ENCODE results near the gene COBLL1.

The COBLL1 gene

DNA sequence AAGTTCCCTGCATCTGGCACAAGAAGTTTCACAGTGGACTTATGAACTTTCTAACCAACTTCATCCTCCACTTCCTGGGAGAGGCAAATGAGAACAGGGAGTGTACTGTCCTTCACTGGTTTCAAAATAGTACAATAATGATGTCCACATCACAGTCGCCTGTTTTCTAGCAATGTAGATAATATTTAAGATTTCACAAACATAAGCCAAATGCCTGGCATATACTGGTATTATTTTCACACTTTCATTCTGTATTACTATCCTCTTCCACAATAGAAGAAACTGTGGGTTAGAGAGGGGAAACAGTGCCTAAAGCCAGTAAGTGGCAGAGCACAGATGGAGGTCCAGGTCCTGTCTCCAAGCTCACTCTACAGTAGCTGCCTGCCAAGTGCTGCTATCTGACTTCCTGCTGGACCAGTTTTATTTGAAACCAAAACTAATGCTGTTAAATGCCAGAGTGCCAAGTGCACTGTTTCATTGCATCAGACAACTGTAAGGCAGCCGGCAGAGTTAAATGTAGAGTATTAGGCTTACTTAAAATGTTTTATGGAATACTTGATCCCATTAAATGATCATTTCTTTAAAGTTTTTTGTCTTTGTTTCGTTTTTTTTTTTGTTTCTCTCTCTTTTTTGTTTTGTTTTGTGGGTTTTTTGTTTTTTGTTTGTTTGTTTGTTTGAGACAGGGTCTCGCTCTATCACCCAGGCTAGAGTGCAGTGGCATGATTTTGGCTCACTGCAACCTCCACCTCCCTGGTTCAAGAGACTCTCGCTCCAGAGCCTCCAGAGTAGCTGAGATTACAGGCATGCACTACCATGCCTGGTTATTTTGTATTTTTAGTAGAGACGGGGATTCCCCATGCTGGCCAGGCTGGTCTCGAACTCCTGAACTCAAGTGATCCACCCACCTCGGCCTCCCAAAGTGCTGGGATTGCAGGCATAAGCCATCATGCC is 15.1 kb downstream of the COBLL1 start:
- H3K4me3 ChIP-seq (ENCODE audit: low read depth in 1 of 5, low read length in 5 of 5) = no peak overlapping the region
- H3K27ac ChIP-seq (ENCODE audit: low read depth, low read length) = peak overlapping the region; percentile 32
- no peaks in the 10 kb centered on the region for H3K9me3 ChIP-seq (ENCODE audit: control insufficient read depth in 5 of 5, low read length in 5 of 5)
- H3K9ac ChIP-seq (ENCODE audit: low read length in 5 of 5) = no peak overlapping the region
- H3K36me3 ChIP-seq (ENCODE audit: control insufficient read depth in 5 of 5, insufficient read depth in 5 of 5, low read length in 5 of 5) = peaks cover 0 to 4% (median 0%) of the 10 kb centered on the region in 5 donors
- no peaks in the 10 kb centered on the region for H3K27me3 ChIP-seq (ENCODE audit: control insufficient read depth in 5 of 5, insufficient read depth in 4 of 5, low read length in 5 of 5)
- H3K4me1 ChIP-seq (ENCODE audit: control insufficient read depth in 5 of 5, insufficient read depth in 5 of 5, low read length in 5 of 5) = peaks cover 1 to 25% (median 16%) of the 10 kb centered on the region in 5 donors

DNA sequence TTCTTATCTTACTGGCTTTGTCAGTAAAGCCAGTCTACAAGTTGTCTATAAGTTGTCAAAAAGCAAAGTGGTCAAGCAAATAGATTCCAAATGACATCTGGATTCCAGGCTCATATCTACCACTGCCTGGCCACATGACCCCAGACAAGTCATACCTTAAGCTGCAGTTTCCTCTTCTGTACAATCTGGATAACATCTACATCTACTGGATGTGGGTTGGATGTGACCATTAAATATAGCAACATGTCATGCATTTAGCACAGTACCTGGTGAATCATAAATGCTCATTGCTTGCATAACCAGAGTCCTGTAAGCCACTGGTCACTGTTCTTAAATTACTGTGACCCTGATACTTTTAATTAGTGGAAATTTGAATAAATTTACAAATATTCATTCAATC is 16.8 kb downstream of the COBLL1 start:
- H3K4me3 ChIP-seq (ENCODE audit: low read depth in 1 of 5, low read length in 5 of 5) = no peak overlapping the region
- peak overlapping the region; percentile 28 for H3K27ac ChIP-seq (ENCODE audit: low read depth, low read length)
- peaks cover 0 to 4% (median 0%) of the 10 kb centered on the region in 5 donors for H3K36me3 ChIP-seq (ENCODE audit: control insufficient read depth in 5 of 5, insufficient read depth in 5 of 5, low read length in 5 of 5)

DNA sequence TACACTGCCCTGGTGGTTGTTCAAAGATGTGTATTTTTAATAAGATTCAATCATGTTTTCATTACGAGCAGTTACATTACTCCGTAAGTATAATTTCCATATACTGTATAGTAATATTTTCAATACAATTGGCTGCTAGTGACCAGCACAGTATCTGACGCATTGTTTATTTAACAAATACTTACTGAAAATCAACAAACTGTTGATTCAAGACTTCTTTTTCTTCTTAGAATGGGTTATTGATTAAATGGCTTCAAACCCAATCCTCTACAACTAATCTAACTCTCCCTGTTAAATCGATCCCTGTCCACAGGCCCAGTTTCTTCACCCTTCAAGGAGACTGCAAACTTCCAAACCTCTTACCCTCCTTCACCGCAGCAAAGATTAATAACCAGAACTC is 18.5 kb downstream of the COBLL1 start:
- Histone ChIP-seq H3K9me3 (ENCODE audit: control insufficient read depth in 5 of 5, low read length in 5 of 5) (no peaks in the 10 kb centered on the region), H3K27ac (ENCODE audit: low read depth, low read length) (peak overlapping the region; percentile 8)

More for the DNA sequence above, 16.8 kb downstream of the COBLL1 start:
- H3K27me3 ChIP-seq (ENCODE audit: control insufficient read depth in 5 of 5, insufficient read depth in 4 of 5, low read length in 5 of 5) = no peaks in the 10 kb centered on the region
- peaks cover 0 to 28% (median 18%) of the 10 kb centered on the region in 5 donors for H3K4me1 ChIP-seq (ENCODE audit: control insufficient read depth in 5 of 5, insufficient read depth in 5 of 5, low read length in 5 of 5)
- no peak overlapping the region for H3K9ac ChIP-seq (ENCODE audit: low read length in 5 of 5)
- no peaks in the 10 kb centered on the region for H3K9me3 ChIP-seq (ENCODE audit: control insufficient read depth in 5 of 5, low read length in 5 of 5)

DNA sequence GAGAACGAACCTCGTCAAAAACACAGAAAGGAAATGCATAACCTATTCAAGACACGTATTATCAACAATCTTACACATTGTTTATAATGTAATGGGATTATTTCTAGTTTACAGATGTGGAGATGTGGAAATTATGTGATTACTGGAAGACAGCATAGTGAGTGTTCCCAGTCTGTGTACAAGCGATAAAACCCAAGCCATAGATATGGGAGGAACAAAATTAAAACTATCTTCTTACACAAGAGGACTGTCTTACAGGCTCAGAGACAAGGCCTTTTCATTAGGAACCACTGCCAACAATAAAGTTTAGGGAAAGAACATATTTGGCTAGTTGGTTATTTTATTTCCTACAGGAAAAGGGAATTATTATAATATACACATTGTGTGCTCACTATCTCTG is 20.3 kb downstream of the COBLL1 start:
- Histone ChIP-seq H3K9me3 (ENCODE audit: control insufficient read depth in 5 of 5, low read length in 5 of 5) (no peaks in the 10 kb centered on the region), H3K4me3 (ENCODE audit: low read depth in 1 of 5, low read length in 5 of 5) (no peak overlapping the region), H3K27ac (ENCODE audit: low read depth, low read length) (peak overlapping the region; percentile 42), H3K36me3 (ENCODE audit: control insufficient read depth in 5 of 5, insufficient read depth in 5 of 5, low read length in 5 of 5) (no peaks in the 10 kb centered on the region), H3K4me1 (ENCODE audit: control insufficient read depth in 5 of 5, insufficient read depth in 5 of 5, low read length in 5 of 5) (peaks cover 0 to 33% (median 16%) of the 10 kb centered on the region in 5 donors), H3K27me3 (ENCODE audit: control insufficient read depth in 5 of 5, insufficient read depth in 4 of 5, low read length in 5 of 5) (no peaks in the 10 kb centered on the region), H3K9ac (ENCODE audit: low read length in 5 of 5) (no peak overlapping the region)

More for the DNA sequence above, 18.5 kb downstream of the COBLL1 start:
- Histone ChIP-seq H3K4me1 (ENCODE audit: control insufficient read depth in 5 of 5, insufficient read depth in 5 of 5, low read length in 5 of 5) (peaks cover 0 to 30% (median 18%) of the 10 kb centered on the region in 5 donors), H3K36me3 (ENCODE audit: control insufficient read depth in 5 of 5, insufficient read depth in 5 of 5, low read length in 5 of 5) (peaks cover 0 to under 1% (median 0%) of the 10 kb centered on the region in 5 donors), H3K4me3 (ENCODE audit: low read depth in 1 of 5, low read length in 5 of 5) (no peak overlapping the region), H3K27me3 (ENCODE audit: control insufficient read depth in 5 of 5, insufficient read depth in 4 of 5, low read length in 5 of 5) (no peaks in the 10 kb centered on the region), H3K9ac (ENCODE audit: low read length in 5 of 5) (no peak overlapping the region)

DNA sequence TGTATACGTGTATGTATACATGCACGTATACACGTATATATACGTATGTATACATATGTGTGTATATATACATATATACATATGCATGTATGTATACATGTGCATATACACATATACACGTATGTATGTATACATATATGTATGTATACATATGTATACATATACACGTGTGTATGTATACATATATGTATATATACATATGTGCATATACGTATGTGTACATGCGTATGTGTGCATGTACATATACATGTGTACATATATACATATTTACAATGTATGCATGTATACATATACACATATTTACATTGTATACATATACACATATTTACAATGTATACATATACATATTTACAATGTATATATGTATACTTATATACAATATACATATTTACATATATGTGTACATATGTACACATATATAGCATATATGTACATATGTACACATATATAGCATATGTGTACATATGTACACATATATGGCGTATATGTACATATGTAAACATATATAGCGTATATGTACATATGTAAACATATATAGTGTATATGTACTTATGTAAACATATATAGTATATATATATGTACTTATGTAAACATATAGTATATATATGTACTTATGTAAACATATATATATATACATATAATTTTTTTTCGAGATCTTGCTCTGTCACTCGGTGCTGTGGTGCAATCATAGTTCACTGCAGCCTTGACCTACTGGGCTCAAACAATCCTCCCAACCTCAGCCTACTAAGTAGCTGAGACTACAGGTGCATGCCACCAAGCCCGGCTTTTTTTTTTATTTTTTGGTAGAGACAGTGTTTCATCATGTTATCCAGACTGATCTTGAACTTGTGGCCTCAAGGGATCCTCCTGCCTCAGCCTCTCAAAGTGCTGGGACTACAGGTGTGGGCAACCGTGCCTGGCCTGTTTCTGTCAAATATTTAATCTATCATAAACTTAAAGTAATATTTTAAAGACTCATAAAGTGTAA is 23.2 kb downstream of the COBLL1 start:
- Histone ChIP-seq H3K4me1 (ENCODE audit: control insufficient read depth in 5 of 5, insufficient read depth in 5 of 5, low read length in 5 of 5) (peaks cover 0 to 41% (median 26%) of the 10 kb centered on the region in 5 donors), H3K36me3 (ENCODE audit: control insufficient read depth in 5 of 5, insufficient read depth in 5 of 5, low read length in 5 of 5) (peaks cover 0 to 3% (median 0%) of the 10 kb centered on the region in 5 donors), H3K27ac (ENCODE audit: low read depth, low read length) (no peak overlapping the region), H3K9me3 (ENCODE audit: control insufficient read depth in 5 of 5, low read length in 5 of 5) (no peaks in the 10 kb centered on the region), H3K27me3 (ENCODE audit: control insufficient read depth in 5 of 5, insufficient read depth in 4 of 5, low read length in 5 of 5) (no peaks in the 10 kb centered on the region), H3K9ac (ENCODE audit: low read length in 5 of 5) (no peak overlapping the region), H3K4me3 (ENCODE audit: low read depth in 1 of 5, low read length in 5 of 5) (no peak overlapping the region)

DNA sequence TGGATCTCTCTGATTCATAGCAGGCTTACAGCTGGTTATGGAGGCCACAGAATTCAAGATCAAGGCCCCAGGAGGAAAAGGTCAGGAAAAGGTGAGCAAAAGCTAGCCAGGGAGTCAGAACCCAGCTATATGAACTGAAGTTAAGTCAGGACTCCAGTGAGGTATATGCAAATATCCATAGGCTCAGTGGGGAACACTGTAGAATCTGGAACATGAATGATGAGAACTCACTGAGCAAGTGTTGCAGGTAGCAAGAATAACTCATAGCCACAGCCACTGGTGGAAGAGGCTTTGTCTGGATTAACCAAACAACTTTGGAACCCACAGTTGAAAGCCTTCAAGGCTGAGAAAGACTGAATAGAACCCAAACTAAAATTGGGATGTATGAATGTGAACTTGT is 24.7 kb downstream of the COBLL1 start:
- Histone ChIP-seq H3K9ac (ENCODE audit: low read length in 5 of 5) (no peak overlapping the region), H3K4me1 (ENCODE audit: control insufficient read depth in 5 of 5, insufficient read depth in 5 of 5, low read length in 5 of 5) (peaks cover 0 to 37% (median 23%) of the 10 kb centered on the region in 5 donors), H3K9me3 (ENCODE audit: control insufficient read depth in 5 of 5, low read length in 5 of 5) (no peaks in the 10 kb centered on the region), H3K4me3 (ENCODE audit: low read depth in 1 of 5, low read length in 5 of 5) (no peak overlapping the region), H3K27ac (ENCODE audit: low read depth, low read length) (peak overlapping the region; percentile 42), H3K27me3 (ENCODE audit: control insufficient read depth in 5 of 5, insufficient read depth in 4 of 5, low read length in 5 of 5) (no peaks in the 10 kb centered on the region), H3K36me3 (ENCODE audit: control insufficient read depth in 5 of 5, insufficient read depth in 5 of 5, low read length in 5 of 5) (peaks cover 0 to 3% (median 0%) of the 10 kb centered on the region in 5 donors)

DNA sequence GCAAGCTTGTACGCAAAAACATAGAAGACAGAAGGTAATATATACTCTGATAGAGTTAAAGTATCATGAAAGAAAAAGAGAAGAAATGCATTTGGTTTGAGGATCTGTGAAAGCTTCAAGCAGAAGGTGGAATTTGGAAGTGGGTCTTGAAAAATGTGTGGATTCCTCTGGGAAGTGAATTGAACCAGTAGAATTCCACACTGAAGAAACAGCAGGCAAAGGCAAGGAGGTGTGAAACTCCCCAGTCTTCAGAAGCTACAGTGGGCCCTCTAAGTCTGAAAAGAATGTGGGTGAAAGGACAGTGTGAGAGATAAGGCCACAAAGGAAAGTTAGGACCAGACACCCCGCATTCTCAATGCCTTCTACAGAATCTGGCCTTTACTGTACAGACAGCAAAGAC is 25.6 kb downstream of the COBLL1 start:
- Histone ChIP-seq H3K4me3 (ENCODE audit: low read depth in 1 of 5, low read length in 5 of 5) (no peak overlapping the region), H3K27me3 (ENCODE audit: control insufficient read depth in 5 of 5, insufficient read depth in 4 of 5, low read length in 5 of 5) (no peaks in the 10 kb centered on the region), H3K27ac (ENCODE audit: low read depth, low read length) (peak overlapping the region; percentile 44), H3K9ac (ENCODE audit: low read length in 5 of 5) (no peak overlapping the region), H3K4me1 (ENCODE audit: control insufficient read depth in 5 of 5, insufficient read depth in 5 of 5, low read length in 5 of 5) (peaks cover 0 to 34% (median 22%) of the 10 kb centered on the region in 5 donors), H3K9me3 (ENCODE audit: control insufficient read depth in 5 of 5, low read length in 5 of 5) (no peaks in the 10 kb centered on the region), H3K36me3 (ENCODE audit: control insufficient read depth in 5 of 5, insufficient read depth in 5 of 5, low read length in 5 of 5) (peaks cover 0 to 3% (median 0%) of the 10 kb centered on the region in 5 donors)

DNA sequence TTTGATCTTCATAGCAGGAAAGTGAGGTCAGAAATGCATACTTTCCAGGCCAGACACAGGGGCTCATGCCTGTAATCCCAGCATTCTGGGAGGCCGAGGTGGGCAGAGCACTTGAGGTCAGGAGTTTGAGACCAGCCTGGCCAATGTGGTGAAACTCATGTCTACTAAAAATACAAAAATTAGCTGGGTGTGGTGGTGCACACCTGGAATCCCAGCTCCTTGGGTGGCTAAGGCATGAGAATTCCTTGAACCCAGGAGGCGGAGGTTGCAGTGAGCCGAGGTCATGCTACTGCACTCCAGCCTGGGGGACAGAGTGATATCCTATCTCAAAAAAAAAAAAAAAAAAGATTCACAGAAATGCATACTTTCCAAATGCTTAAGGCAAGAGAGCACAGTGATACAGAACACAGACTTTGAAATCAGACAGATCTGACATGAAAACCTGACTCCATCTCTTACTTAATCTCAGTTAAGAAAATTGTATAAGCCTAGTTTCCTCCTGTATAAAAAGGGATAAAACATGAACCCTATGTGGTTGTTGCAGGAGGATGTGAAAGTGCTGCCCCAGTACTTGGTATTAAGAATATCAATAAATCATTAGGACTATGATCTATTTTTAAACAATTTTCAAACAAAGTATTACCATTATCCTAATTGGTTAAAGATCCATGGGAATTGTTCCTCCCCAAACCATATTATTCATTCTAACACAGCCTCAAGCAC is 26.4 kb downstream of the COBLL1 start:
- Histone ChIP-seq H3K36me3 (ENCODE audit: control insufficient read depth in 5 of 5, insufficient read depth in 5 of 5, low read length in 5 of 5) (peaks cover 0 to 3% (median 0%) of the 10 kb centered on the region in 5 donors), H3K4me1 (ENCODE audit: control insufficient read depth in 5 of 5, insufficient read depth in 5 of 5, low read length in 5 of 5) (peaks cover 0 to 41% (median 22%) of the 10 kb centered on the region in 5 donors), H3K27ac (ENCODE audit: low read depth, low read length) (peak overlapping the region; percentile 44)

DNA sequence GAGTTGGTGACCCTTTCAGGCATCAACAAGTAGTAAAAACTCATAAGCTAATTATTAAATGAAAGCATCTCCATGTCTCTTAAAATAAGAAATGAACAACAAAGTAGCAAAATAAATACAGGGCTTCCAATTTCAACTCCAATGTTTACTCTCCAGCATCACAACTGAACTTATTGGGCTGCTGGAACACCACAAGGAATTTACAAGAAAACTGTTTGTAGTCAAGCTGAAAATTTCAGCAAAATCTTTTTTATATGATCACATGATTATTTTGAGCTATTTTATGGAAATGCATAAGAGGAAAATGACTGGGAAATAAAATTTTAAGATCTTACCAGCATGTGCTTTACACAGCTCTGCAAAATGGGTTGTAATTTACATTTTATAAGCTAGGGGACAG is 28.1 kb downstream of the COBLL1 start:
- no peak overlapping the region for H3K9ac ChIP-seq (ENCODE audit: low read length in 5 of 5)
- H3K36me3 ChIP-seq (ENCODE audit: control insufficient read depth in 5 of 5, insufficient read depth in 5 of 5, low read length in 5 of 5) = peaks cover 0 to 3% (median 0%) of the 10 kb centered on the region in 5 donors
- H3K27me3 ChIP-seq (ENCODE audit: control insufficient read depth in 5 of 5, insufficient read depth in 4 of 5, low read length in 5 of 5) = no peaks in the 10 kb centered on the region
- H3K27ac ChIP-seq (ENCODE audit: low read depth, low read length) = peak overlapping the region; percentile 74
- no peaks in the 10 kb centered on the region for H3K9me3 ChIP-seq (ENCODE audit: control insufficient read depth in 5 of 5, low read length in 5 of 5)
- peaks cover 0 to 48% (median 26%) of the 10 kb centered on the region in 5 donors for H3K4me1 ChIP-seq (ENCODE audit: control insufficient read depth in 5 of 5, insufficient read depth in 5 of 5, low read length in 5 of 5)
- no peak overlapping the region for H3K4me3 ChIP-seq (ENCODE audit: low read depth in 1 of 5, low read length in 5 of 5)

More for the DNA sequence above, 26.4 kb downstream of the COBLL1 start:
- no peak overlapping the region for H3K4me3 ChIP-seq (ENCODE audit: low read depth in 1 of 5, low read length in 5 of 5)
- H3K27me3 ChIP-seq (ENCODE audit: control insufficient read depth in 5 of 5, insufficient read depth in 4 of 5, low read length in 5 of 5) = no peaks in the 10 kb centered on the region
- H3K9ac ChIP-seq (ENCODE audit: low read length in 5 of 5) = no peak overlapping the region
- no peaks in the 10 kb centered on the region for H3K9me3 ChIP-seq (ENCODE audit: control insufficient read depth in 5 of 5, low read length in 5 of 5)
